GM19023 (cell line): ENCODE results near the gene RPL35A.
"Not testable (repeated sequence)": the region's sequence is repeated elsewhere in the genome, so short reads cannot be mapped to it uniquely, and the experiment has no call there.

Experiments
- ATAC-seq: cut with Tn5 transposase; IDR thresholded peaks from one replicate; pipeline ENCODE4 v1.9.1; 2021; ENCODE audit warnings: mild to moderate bottlenecking, moderate library complexity; ENCODE audit not compliant: unreplicated experiment

The RPL35A gene

DNA sequence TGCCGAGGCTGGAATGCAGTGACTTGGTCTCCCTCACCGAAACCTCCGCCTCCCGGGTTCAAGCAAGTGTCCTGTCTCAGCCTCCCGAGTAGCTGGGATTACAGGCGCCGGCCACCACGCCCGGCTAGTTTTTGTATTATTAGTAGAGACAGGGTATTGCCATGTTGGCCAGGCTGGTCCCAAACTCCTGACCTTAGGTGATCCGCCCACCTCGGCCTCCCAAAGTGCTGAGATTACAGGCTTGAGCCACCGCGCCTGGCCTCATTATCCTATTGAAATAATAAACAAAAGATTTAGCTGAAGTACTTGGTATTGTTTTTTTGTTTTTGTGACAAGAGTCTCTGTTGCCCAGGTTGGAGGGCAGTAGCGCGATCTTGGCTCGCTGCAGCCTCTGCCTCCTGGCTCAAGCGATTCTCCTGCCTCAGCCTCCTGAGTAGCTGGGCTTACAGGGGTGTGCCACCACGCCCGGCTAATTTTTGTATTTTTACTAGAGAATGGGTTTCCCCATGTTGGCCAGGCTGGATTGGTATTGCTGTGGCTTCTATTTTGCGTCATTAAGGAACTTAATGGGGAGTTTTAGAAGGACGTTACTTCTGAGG, 1.5 kb downstream of the RPL35A start:
- no peak for ATAC-seq

DNA sequence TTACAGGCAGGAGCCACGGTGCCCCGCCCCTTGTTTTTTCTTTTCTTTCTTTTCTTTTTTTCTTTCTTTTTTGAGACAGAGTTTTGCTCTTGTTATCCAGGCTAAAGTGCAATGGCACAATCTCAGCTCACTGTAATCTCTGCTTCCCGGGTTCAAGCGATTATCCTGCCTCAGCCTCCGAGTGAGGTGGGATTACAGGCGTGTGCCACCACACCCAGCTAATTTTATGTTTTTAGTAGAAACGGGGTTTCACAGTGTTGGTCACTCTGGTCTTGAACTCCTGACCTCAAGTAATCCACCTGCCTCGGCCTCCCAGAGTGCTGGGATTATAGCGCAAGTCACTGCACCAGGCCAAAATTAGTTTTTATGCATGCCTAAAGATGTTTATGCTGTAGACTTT, 2.5 kb downstream of the RPL35A start:
- ATAC-seq = no peak

DNA sequence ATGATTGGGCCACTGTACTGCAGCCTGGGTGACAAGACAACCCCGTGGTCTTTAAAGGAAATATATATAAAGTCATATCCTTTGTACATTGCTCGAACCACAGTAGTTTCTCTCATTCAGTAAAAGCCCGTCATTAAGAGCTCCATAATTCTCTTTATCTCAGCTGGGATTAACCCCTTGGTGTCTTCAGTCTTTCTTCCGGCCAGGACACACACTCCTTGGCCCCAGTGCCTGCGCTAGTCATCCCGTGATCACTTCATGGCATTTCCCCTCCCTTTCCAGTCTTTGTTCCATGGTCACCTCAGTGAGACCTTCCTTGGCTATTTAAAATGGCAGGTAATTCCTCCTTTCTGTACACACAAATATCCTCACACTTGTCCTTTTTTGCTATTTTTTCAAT, 3.3 kb downstream of the RPL35A start:
- no peak for ATAC-seq

DNA sequence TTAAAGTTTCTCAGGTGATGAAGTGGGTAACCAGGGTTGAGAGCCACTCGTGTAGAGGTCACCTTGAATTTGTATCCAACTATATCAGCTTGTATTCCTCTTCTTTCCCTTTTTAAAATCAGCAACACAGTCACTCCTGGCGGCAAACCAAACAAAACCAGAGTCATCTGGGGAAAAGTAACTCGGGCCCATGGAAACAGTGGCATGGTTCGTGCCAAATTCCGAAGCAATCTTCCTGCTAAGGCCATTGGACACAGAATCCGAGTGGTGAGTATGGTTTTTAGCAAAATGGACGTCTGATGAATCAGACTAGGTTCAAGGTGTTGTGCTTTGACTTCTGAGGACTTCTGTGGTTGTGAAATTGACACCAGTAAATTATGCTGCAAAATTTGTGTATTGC, 3.9 kb downstream of the RPL35A start:
- no peak for ATAC-seq

DNA sequence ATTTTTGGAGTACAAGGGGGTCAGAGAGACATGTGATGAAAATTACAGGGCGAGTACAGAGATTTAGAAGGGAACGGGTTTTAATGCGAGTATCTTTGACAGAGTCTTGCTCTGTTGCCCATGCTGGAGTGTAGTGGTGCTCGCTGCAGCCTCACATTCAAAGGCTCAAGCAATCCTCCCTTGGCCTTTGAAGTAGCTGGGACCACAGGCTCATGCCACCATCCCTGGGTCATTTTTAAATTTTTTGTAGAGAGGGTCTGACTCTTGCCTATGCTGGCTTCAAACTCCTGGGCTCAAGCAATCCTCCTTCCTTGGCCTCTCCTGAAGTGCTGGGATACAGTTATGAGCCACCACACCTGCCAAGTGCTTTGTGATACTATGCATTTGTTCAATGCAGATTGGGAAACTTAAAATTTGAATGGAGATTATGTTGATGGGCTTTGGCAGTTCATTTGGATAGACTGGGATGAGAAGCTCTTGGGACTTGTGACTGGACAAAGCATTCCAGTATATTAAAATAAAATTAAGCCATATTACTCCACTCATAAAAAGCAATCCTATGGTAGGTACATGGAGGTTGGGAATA, 6.0 kb downstream of the RPL35A start:
- ATAC-seq = no peak

DNA sequence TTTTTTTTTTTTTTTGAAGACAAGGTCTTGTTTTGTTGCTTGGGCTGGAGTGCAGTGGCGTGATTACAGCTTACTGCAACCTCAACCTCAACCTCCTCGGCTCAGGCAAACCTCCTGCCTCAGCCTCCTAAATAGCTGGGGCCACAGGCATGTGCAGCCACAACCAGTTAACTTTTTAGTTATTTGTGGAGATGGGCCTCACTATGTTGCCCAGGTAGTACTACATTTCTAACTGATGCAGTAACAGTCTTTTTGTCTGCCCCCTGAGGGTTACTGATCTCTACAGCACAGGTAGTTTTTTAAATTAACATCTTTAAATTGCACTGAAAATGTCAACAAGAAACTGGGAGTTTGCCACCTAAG, 6.6 kb downstream of the RPL35A start:
- no peak for ATAC-seq

DNA sequence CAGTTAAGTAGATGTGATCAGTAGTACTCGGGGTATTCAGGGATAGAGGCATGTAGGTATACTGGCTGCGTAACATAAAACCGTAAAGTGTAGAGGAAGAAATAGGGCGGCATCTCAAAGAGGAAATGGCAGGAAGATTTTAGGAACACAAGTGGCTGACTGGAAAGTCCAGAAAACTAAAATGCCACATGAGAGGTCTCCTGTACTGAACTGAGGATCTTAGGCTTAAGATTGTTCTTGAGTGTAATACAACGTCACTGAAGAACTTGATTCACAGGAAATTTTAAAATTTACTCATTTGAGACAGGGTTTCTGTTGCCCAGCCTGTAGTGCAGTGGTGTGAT, 7.8 kb downstream of the RPL35A start:
- no peak for ATAC-seq

DNA sequence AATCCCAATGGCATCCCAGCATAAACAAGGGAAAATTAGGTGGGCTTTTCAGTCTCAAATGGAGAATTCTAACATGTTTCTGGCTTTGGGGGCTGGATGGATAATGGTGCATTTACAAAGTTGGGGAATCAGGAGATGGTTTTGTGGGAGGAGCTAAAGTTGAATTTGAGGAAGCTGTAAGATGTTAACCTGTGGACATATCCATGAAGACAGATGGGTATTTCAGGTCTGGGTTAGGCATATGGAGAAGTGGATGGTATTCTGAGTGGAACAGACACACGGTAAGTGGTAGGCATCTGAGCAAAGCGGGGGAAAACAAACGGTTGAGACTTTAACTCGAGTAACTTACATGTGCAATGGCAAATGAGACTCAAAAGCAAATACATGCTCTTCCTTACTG, 8.4 kb downstream of the RPL35A start:
- ATAC-seq = no peak

DNA sequence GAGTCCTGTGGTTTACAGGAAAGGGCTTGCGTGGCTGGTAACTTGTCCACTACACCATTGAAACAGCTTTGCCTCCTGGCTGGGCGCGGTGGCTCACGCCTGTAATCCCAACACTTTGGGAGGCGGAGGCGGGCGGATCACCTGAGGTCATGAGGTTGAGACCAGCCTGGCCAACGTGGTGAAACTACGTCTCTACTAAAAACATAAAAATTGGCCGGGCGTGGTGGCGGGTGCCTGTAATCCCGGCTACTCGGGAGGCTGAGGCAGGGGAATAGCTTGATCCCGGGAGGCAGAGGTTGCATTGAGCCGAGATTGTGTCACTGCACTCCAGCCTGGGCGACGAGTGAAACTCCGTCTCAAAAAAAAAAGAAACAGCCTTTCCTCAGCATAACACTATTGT, 8.9 kb downstream of the RPL35A start:
- ATAC-seq = not testable (repeated sequence)

DNA sequence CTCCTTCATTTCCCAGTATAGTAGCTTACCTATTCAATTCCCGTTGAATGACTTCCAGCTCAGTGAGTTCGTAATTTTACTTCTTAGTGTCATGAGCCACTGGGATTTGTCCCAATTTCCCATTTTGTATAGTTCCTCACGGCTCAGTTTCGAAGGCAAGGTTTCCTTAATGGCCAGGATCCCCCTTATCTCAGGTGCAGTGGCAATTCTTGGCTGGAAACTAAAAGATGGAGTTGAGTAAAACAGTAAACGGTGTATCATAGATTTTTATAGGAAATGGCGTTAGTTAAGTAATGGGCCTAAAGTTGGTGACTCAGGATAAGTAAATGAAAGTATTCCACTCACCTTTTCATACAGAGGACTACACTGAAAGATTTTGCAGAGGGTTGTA, 9.5 kb downstream of the RPL35A start:
- ATAC-seq = no peak

DNA sequence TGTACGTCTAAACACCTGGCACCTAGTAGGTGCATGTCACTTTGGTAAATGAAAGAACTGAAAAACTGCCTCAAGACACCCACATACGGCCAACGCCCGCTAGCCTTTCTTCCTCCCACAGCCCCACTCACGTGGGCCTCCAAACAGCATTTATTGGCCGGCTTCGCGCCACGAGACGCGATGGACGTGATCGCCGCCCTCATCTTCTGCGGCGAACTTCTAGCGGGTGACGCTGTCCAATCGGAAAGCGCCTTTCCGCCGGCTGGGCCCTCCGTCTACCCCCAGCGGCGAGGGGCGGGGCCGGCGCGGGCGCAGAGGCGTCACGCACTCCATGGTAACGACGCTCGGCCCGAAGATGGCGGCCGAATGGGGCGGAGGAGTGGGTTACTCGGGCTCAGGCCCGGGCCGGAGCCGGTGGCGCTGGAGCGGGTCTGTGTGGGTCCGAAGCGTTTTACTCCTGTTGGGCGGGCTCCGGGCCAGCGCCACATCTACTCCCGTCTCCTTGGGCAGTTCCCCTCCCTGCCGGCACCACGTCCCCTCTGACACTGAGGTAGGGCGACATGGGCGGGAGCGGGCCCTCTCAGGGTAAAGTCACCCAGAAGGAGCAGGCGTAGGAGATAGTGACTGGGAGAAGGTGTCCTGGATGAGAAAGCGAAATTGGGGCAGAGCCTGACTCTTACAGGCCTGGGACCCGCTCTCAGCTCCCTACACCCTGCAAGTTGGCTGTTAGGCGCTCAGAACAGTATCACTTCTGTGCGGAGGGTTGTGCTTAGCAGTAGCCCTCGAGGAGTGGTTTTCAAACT, 10.1 kb downstream of the RPL35A start, which contains the start of gene LMLN:
TSS of gene LMLN (plus strand) at position 327 of the 803 bp plus-strand sequence. CDS start at position 356, 29 bp downstream.
- peak; percentile 98 for ATAC-seq

DNA sequence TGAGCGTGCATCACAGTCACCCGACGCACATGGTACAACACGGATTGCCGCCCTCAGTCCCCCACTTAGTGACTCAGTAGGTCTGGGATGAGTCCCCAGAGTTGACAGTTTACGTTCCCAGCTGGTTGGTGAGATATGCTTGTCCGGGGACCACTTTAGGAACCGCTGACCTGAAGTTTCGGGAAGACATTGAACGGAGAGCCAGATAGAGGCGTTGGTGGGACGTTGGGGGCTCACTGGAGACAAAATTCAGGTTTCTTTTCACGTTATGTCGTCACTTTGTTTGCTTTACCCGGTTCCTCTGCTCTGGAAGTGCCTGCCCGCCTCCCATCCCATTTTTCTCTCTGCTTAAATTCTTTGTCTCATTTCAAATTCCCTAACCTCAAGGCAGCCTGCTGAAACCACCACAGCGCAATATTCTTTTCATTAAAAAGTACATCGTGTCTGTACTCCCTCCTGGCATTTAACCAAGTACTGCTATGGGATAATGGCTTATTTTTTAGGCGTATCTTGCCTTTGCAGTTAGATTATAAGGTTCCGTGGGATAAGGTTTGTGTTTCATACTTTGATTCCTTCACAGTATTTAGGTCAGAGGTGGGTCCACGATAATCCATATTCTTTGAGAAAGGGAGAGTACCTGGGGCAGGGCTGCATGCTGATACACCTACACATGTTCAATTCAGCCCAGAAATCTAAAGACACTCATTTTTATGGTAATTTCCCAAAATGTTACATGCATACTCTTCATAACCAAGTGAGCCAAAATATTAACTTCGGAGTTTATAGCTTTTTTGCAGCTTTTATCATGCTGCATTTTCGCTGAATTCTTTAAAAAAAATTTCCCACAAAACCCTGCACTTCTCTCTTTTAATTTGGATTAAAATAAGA, 10.9 kb downstream of the RPL35A start:
- no peak for ATAC-seq

DNA sequence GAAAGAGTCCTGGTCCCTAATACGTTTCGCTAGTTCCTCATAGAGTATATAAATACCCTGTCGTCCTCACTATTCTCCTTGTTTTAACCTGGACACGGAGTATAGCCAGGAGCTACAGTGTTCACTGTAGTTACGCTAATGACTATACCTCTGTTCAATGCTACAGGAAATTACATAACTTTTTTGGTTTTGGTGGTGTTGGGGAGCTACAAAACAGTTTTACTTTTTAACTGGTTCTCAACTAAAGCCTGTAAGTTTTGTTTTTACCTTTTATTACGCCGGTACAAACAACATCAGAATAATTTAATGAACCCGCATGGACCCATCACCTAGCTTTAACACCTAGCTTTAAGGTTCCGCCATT, 11.6 kb downstream of the RPL35A start:
- ATAC-seq = no peak

DNA sequence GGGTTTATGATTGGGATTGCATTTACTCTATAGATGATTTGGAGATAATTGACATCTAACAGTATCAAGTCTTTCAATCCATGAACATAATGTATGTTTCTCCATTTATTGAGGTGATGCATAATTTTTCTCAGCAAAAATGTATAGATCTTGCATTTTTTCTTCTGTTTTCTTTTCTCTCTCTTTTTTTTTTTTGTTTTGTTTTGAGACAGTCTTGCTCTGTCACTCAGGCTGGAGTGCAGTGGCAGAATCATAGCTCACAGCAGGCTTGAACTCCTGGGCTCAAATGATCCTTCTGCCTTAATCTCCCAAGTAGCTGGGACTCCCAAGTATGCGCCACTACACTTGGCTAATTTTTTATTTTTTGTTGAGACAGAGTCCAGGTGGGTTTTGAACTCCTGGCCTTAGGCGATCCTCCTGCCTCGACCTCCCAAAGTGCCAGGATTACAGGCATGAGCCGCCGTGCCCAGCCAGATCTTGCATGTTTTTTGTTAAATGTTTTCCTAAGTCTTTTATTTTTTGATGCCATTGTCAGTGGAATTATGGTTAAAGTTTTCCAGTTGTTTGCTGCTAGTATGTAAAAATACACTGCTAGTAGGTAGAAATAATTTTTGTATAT, 13.1 kb downstream of the RPL35A start:
- no peak for ATAC-seq

DNA sequence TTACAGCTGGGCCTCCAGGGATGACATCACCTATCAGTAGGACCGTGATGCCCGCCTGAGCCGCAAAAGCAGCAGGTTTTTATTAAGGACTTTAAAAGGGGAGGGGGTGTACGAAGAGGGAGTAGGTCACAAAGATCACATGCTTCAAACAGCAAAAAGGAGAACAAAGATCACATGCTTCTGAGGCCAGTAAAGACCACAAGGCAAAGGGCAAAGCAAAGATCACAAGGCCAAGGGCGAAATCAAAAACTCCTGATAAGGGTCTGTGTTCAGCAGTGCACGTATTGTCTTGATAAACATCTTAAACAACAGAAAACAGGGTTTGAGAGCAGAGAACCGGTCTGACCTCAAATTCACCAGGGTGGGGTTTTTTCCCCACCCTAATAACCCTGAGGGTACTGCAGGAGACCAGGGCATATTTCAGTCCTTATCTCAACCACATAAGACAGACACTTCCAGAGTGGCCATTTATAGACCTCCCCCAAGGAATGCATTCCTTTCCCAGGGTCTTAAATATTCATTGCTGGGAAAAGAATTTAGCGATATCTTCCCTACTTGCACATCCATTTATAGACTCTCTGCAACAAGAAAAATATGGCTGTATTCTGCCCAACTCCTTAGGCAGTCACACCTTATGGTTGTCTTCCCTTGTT, 17.5 kb downstream of the RPL35A start:
- ATAC-seq = not testable (repeated sequence)

DNA sequence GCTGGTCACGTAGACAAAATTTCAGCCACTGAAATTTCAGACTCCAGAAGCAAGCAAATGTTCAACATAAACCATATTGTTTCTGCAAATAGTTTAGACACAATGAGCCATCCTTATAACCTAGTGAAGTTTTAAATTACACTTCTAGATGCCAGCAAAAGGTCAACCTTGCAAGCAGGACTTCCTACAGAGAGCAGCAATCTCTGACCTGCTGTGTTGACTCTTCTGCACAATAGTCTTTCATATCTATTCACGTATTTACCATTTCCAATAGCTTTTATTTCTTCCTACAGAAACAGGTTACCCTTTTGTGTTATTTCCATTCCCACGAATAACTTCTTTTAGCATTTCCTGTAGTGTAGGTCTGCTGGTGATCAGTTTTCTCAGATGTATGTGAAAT, 20.6 kb downstream of the RPL35A start:
- no peak for ATAC-seq

DNA sequence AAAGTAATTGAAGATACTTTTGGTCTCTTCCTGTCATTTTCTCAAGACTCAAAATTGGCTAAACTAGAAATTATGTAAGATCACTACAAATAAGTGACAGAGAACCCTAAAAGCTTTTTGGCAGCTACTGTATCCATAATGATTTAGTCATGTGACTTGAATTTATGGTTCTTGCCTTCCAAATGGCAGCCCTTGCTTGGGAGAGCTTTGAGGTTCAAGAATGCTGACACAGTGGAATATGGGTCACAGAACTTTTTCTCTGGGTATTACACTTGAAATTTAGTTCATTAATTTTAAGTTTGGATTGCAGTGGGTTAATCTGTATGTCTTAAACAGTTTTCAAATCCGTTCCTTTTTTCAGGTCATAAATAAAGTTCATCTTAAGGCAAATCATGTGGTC, 24.0 kb downstream of the RPL35A start:
- no peak for ATAC-seq

DNA sequence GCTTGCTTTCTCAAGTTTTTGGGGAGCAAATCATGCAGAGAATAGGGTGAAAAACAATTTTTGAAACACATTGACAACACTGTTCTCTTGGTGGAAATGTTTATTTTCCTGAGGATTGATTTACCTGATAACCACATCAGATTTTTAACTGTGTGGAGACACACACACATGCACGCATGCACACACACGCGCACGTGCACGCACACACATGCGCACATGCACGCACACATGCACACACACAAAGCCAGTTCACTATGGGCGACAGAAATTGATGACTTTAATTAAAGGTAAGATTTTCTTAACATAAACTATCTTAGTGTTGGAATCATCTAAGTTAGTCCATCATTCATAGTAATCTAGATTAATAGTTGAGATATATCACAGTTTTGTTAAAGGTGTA, 25.3 kb downstream of the RPL35A start:
- ATAC-seq = no peak

DNA sequence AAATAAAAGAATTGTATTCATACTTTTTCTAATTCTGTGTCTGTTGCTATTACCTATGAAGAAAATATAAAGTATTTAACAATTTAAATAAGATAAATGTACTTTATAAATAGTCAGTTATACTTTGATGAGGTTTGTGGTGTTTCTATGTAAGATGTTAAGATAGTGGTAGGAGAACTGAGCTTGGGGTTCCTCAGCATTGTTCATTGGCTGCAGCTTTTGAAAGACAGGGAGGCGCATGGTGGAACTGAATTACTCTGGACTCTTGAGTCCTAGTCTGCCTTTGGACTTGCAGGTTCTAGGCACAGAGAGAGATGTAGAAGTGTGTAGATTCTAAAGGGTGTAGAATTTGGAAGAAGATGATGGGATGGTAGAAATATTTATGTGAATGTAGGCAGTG, 33.1 kb downstream of the RPL35A start:
- no peak for ATAC-seq

DNA sequence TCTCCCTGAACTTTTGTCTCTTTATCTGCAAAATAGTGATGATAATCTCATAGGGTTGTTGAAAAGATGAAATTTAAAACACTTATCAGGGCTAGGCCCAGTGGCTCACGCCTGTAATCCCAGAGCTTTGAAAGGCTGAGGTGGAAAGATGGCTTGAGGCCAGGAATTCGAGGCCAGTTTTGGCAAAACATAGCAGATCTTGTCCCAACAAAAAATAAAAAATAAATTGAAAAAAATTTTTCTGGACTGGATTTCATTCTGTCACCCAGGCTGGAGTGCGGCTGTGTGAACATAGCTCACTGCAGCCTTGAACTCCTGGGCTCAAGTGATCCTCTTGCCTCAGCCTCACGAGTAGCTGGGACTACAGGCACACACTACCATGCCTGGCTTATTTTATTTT, 39.7 kb downstream of the RPL35A start:
- no peak for ATAC-seq

DNA sequence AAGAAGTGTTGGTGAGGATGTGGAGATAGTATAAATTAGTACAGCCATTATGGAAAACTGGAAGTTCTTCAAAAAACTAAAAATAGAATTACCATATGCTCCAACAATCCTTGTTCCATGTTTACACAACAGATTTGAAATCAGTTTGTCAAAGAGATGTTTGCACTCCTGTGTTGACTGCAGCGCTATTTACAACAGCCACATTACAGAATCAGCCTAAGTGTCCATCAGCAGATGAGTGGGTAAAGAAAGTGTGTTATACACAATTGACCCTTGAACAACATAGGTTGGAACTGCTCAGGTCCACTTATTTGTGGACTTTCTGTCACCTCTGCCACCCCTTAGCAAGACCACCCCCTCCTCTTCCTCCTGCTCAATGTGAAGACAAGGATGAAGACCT, 44.7 kb downstream of the RPL35A start:
- ATAC-seq = no peak
